Measurements from ENCODE around the gene POMGNT1.
A peak's percentile ranks its signal among the peaks of the same experiment; 100 is the strongest.

Gene POMGNT1

DNA sequence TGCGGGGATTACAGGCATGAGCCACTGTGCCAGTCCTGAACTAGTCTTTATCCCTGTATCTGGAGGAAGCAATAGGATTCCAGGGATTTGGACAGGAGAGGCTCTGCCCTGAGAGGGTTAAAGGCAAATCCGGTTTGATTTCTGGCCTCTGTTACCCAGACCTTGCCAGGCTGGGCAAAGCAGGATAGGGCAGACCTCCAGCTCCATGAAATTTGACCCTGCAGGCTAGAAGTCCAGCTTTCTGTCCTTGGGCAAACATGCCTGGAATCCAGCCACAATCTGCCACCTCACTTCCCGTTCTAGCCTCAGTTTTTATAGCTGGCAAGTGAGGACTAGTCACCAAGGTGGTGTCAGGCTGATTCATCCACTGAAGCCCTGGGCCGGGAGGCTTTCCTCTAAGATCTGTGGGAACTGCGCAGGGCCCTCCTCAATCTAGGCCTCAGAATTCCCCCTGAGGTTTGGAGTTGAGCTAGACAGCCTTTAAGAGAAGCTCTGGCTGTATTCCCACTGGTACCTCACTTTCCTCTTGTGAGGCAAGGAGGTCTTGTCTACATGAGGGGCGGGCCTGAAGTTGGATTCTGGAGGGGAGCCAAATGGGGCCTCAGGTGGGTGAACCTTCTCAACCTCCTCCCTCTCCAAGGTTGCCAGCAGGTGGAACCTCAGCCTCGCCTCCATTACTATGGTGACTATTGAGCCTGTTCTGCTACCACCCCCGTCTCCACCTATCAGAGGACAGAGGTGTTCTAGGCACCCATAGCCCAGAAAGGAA lies 15.0 kb downstream of the POMGNT1 start:
- peak; percentile 89 for DNase-seq (ENCODE audit: low spot score)

DNA sequence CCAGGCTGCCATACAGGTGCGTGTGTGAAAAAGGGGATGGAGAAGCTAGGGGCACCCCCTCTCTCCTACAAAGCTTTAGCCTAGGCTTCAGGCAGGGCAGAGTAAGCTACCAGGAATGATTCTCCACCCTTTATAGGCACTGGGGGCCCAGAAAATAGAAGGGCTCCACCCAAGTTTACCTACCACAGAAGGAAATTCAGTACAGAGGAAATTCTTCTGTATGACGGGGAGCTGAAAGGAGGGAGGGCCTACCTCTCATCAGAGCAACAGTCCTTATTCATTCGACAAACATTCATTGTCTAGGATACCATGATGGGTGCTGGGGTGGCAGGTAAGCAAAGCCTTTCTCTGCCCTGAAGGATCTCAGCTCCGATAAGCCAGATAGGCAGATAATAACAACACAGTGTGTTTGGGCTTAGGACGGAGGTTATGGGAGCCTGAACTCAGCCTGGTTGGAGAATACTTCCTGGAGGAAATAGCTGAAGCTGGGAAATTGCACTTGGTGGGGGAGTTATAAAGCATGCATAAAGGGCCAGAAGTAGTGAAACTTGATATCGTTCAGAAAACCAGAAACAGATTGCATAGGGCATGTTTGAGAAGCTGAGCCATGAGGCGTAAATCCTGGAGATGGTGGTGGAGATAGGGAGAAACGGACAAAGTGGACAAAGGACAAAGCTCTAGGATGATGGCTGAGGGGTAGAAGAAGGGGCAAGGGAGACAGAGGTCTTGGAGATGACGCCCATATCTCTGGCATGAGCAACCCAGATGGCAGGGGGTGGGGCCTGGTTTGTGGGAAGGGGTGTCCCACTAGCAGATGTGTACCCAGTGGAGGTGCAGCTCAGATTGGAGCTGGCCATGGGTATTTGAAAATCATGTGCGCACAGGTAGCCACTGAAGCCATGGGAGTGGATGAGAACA lies 16.6 kb downstream of the POMGNT1 start:
- no peak for DNase-seq (ENCODE audit: low spot score)

DNA sequence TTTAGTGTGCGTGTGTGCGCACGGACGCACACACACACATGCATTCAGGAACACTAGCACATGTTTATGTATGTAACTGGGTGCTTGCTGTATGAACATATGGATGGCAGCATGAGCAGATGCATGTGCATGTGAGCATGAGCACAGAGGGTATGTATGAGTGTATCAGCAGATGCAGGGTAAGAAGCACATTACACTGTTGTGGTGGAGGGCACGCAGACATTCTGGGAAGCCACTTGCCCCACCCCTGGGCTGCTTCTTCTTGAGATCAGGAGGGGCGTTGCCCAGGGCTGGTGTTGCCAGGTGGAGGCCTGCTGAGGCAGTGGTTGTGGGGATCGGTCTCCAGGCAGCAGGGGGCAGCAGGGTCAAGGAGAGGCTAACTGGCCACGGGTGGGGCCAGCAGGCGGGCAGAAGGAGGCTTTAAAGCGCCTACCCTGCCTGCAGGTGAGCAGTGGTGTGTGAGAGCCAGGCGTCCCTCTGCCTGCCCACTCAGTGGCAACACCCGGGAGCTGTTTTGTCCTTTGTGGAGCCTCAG lies 18.1 kb downstream of the POMGNT1 start:
- no peak for DNase-seq (ENCODE audit: low spot score)

DNA sequence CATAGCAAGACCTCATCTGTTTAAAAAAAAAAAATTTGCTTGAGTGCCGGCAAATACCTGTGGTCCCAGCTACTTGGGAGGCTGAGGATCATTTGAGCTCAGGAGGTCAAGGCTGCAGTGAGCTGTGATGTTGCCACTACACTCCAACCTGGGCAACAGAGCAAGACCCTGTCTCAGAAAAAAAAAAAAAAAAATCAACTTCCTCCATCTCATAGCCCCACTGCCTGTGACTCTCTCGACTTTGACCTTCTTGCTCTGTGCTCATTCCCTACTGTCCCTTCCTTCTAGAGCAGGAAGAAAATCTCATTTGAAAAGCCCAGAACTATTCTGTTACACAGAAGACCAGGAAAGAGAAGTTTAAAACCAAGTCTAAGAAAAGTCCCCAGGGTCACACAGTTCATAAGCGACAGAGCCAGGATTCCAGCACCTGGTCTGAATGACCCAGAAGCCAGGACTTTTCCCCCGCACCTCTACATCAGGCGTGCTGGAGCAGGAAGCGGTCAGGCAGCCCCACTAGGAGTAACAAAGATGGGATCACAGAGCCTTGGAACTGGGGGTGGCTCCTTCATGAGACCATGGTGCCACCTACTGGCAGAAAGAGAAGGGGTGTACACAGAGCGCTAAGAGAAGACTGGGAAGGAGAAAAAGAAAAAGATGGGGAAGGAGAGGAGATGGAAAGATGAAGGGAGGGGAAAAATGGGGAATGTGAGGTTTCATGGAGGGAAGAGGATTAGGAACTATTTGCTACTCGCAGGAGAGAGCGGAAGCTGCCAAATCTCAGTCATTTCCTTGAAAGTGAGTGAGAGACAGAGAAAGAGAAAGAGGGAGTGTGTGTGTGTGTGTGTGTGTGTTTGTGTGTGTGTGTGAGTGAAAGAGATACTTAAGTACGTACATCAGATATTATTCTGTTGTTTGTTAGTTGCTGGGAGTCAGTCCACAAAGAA lies 18.8 kb downstream of the POMGNT1 start:
- peak; percentile 92 for DNase-seq (ENCODE audit: low spot score)

DNA sequence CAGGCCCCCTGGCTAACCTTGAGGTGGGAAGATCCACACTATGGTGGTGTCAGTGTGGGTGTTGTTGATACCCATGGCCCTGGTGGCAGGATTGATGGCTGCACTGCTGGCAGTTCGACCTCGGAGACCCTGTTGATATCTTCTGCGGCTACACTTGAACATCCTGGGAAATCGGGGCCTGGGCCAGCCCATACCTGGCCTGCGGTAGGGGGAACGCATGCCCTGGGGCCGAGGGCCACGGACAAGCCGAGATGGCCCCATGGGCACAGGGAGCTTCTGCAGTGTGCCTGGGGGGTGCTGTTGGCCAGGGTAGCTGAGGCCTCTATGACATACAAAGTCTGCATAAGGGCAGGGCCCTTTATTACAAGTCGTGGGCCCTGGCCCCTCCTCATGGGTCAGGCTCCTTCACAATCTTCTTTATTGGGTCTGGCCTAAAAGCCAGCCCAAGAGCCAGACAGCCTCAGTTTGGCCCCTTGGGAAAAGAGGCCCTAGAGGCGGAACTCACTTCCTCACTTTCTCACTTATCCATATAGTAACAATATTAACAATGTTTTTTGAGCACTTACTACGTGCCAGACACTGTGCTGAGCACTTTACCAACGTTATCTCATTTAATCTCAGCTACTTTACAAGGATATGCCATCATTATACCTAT lies 21.9 kb downstream of the POMGNT1 start, which contains the start of gene P3R3URF:
P3R3URF (minus strand) TSS at position 278 of the 655 bp plus-strand sequence; CDS start at position 261, 17 bp downstream.
- DNase-seq (ENCODE audit: low spot score) = no peak

DNA sequence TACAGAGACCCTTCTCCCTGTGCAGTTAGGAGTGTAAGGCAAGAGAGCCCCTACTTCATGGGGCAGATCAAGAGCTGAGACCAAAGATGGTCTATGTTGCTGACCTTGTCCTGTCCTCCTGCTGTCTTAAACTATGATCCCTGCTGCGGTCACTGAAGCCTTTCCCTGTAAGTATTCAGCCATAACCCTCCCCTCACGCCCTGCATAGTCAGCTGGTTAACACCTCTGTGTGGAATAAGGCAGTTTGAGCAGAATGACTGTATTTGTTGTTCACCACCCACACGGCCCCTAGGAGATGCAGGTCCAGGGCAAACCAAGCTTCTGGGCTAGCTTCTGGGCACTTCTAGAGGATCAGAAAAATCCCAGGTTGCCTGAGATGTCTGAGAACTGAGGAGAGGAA lies 23.0 kb downstream of the POMGNT1 start:
- no peak for DNase-seq (ENCODE audit: low spot score)

DNA sequence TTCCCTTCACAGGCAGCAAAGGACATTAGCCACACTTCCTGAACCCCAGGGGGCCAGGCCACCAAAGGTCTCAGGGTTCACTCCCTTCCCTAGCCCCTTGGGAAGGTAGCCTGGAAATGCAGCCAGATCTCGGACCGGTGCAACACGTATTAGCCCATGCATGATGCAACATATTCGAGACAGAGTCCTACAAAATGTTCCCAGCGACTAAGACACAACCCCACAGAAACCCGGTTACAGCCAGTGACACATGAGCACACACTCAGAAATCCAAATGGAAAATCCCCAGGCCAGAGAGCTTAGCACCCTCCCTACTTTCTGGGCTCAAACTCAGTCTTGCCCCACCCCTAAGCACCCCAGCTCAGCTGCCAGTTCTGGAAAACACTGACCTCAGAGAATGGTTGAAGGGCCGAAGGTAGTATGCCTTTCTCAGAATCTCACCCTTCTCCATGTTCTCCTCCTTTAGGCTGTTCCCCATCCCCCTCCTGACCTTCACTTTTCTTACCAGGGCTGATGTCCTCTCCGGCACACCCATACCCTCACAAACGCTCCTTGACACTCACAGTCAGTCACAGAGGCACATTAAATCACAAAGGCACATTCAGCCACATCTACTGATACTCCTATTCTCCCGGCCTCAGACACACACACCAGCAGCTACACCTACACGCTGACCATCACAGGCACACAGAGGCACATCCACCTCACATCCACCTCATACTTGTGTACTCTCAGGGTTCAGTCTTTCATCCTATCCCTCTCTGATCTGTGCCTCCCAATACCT lies 23.6 kb downstream of the POMGNT1 start, which contains the start of gene TSPAN1:
TSPAN1 (plus strand) TSS at position 640 of the 784 bp plus-strand sequence. CDS start 6,021 bp downstream, outside the sequence.
- peak; percentile 69 for DNase-seq (ENCODE audit: low spot score)

DNA sequence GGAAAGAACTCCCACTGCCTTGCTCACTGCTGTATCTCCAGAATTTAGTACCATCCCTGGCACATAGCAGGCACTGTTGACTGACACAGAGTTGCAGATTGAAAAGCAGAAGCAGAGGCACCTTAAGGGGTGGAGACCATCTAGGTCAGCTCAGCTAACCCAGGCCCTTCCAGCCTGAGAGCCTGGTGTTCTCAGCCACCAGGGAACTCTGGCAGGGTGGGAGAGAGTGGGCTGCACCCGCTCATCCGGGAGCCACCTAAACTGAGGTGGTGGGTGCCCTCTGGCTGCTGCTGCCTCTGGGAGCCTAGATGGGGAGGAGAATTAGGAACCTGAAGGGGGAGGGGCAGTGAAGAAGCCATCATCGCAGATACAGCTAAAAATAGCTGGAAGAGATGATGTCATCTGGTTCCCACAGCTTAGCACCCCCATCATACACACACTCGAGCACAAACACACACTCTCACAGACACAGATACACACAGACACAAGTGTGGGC lies 24.8 kb downstream of the POMGNT1 start:
- peak; percentile 56 for DNase-seq (ENCODE audit: low spot score)

DNA sequence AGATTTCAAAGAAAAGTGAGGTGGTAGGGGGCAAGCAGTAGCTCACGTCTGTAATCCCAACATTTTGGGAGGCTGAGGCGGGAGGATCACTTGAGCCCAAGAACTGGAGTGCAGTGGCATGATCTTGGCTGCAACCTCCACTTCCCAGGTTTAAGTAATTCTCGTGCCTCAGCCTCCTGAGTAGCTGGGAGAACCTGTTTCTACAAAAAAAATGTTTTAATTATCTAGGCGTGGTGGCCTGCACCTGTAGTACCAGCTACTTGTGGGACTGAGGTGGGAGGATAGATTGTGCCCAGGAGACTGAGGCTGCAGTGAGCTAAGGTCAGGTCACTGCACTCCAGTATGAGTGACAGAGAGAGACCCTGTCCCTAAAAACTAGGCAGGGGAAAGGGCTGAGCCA lies 25.9 kb downstream of the POMGNT1 start:
- DNase-seq (ENCODE audit: low spot score) = no peak

DNA sequence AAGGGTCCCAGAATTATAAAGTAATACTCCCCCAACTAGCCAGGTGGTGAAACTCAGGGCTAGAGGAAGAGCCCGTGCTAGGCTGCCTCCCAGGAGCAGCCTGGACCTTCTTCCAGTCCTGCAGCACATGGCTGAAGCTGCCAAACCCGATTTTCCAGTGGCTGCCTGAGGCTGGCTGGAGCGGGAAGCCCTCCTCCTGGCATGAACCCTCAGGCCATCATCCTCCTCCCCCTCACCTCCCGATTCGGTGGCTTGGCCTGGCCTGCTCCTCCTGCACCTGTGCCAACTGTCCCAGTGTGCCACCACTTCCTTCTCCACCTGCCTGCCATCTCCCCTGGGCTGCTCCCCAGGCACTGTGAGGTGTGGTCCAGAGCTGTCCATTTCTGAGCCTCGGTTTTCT lies 26.4 kb downstream of the POMGNT1 start:
- DNase-seq (ENCODE audit: low spot score) = no peak

DNA sequence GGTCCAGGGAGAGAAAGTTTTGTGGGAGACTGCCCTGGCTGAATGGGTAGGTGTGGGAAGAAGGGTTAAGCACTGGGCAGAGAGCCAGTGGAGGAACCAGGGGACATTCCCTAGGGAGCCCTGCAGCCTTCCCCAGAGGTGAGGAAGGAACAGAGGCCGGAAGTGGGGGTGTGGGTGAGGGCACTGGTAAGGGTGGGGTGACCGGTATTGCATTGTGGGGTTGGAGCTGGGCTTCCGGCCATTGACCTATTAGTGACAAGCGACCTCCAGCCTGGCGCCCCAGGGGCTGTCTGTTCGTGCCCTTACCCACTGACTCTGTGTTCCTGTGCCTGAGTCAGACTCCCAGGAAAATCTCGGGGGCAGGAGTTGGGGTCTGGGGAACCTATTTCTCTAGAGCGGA lies 26.9 kb downstream of the POMGNT1 start:
- DNase-seq (ENCODE audit: low spot score) = no peak

DNA sequence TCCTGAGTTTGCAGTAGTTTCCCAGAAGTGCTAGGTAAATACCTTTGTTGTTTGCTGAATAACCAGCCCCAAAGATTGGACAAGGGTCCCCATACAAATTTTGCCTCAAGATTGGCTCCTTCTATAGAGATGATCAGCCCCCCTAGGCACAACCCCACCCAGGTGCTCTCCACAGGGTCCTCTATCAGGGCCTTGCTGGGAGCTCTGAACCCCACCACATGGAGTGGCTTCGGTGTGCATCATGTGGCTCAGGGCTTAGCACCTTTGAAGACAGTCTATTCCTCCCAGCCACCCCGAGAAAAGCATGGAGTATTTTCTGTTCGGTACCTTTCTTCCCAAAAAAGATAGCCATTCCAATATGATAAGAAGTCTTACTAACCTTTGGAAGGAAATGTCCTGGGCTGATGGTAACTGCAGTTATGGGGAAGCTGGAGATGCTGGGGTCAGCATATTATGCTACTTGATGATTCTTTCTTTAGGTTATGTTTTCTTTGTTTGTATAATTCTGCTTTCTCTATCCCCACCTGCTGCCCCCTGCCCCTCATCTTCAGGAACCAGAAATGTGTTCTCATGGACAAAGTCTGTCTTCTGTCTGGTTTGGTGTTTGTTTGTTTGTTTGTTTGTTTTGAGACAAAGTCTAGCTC lies 28.3 kb downstream of the POMGNT1 start:
- no peak for DNase-seq (ENCODE audit: low spot score)

DNA sequence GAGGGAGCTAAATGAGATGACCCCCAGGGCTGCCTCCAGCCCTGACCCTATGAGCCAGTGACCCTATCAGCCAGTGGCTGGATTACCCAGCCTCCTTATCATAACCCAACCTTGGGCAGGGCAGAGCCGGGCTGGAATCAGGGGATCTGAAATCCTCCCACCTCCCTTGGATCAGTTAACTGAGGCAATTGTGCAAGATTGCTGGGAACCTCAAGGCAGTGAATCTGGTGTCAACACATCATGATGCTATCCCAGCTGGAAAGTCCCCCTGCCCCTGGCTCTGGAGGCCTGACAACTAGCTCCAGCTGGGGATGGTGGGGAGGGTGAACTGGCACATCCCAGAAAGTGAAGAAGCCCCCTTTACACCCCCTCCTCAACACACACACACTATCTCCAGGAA lies 29.8 kb downstream of the POMGNT1 start:
- DNase-seq (ENCODE audit: low spot score) = no peak

DNA sequence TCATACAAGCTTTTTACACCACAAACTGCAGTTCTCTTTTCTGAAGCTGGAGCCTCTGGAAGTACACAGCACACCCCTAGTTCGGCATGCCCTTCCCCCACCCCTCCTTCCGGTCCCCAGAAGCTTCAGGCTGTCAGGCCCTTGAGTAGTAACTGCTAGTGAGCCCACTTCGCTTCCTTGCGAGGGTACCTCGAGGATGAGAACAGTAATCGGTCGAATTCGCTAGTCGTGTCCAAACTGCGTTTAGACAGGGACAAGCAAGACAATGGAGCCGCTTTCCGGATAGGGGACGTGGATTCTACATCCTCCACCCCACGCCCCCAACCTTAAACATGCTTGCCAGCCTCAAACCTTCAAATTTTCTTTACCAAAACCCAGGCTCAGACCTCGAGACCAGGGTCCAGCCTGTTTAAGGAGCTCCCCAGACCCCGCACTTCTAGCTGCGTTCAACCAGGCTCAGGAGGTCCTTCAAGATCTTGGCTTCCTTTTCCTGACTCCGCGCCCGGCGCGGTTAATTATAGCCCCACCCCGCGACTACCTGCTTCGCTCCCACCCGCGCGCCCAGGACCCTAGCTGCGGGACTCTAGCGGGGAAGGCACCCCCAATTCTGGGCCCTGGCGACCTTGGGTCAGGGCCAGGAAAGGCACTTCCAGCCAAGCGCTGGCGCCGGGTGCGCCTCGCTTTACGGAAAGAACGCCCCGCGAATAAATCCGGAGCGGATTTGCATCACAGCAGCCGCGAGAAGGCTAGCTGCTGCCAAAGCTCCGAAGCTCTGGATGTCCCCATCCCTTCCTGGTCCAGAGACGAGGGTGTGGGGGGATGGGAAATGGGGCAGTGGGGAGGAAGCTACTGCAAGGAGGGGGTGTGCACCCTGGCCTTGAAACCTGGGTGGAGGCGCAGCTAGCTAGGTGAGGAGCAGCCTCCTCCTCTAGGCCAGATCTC lies 31.4 kb downstream of the POMGNT1 start:
- DNase-seq (ENCODE audit: low spot score) = peak; percentile 63

DNA sequence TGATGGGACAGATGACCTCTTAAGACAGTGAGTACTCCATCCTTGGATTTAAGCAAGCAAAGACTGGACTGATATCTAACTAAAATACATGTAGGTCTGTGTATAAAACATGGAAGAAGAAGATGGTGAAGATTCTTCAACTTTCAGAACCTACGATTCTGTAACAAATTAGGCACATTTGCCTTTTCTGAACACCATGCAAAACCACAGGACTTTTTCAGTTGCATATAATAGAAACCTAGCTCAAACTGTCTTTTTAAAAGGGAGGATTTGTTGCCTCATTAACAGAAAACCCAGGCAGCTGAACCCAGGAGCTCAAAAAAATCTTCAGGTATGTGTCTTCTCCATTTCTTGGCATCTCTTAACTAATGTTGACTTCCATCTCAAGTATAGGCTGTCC lies 38.0 kb downstream of the POMGNT1 start:
- no peak for DNase-seq (ENCODE audit: low spot score)

DNA sequence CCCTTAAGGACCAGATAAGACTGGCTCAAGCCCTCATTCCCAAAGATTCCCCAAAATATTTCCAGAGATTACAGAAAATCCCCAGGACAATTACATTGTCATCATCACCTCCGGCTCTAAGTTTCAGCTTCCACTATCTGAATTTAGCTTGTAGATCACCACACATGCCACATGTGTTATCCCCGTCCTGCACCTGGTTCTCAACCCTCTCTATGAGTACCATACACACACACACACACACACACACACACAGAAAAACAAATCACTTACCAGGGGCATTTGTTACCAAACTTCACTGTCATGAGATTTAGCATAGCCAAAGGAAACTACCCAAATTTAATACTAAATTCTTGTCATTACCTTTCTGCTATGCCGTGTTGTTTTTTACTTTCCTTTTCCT lies 38.7 kb downstream of the POMGNT1 start:
- no peak for DNase-seq (ENCODE audit: low spot score)

DNA sequence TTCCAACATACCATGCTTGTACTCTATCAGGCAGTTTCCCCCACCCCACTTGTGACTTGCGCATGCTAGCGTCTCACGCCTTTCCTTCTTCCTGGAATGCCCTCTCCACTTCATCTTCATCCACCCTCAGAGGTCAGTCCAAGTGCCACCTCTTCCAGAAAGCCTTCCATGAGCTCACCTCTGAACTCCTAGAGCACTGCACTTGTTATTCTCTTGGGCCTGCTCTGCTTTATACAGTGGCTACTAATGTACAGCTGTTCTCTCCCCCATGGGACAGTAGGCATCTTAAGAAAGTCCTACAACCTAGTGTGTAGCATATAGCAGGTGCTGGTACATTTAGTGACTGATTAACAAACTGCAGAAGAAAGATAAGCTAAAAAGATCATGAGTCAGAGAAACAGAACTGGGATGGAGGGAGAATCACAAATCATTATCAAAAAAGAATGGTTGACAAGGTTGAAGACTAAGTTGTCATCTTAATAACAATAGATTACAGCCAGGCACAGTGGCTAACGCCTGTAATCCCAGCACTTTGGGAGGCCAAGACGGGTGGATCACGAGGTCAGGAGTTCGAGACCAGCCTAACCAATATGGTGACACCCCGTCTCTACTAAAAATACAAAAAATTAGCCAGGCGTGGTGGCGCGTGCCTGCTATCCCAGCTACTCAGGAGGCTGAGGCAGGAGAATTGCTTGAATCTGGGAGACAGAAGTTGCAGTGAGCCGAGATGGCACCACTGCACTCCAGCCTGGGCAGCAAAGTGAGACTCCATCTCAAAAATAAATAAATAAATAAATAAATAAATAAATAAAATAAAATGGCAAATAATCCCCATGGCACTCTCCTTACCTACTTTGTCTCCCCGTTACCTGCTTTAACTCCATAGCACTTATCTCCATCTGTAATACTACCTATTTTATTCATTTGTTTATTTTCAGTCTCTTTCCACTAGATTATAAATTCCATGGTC lies 39.6 kb downstream of the POMGNT1 start:
- no peak for DNase-seq (ENCODE audit: low spot score)
